Type B pancreatic cell (in vitro differentiated cells): Measurements from ENCODE around the gene NECTIN4. TPM values are rescaled to one million over a fixed set of nuclear protein-coding genes. Genes with fewer than 3 reads are reported as not detected.
A peak's percentile ranks its signal among the peaks of the same experiment; 100 is the strongest.

Experiments used
- DNase-seq: peaks from one replicate; pipeline ENCODE4 v3.0.0; 2021; ENCODE audit warnings: mixed read lengths; ENCODE audit not compliant: unreplicated experiment; ENCODE audit errors: extremely low spot score
- H3K27ac Mint-ChIP-seq: 2 replicates; pipeline ENCODE4 v1.8.0; 2021; ENCODE audit warnings: mild to moderate bottlenecking, mixed read lengths
- H3K27me3 Mint-ChIP-seq: 2 replicates; pipeline ENCODE4 v1.8.0; 2021; ENCODE audit warnings: mixed read lengths
- H3K36me3 Mint-ChIP-seq: 2 replicates; pipeline ENCODE4 v1.8.0; 2021; ENCODE audit warnings: mixed read lengths
- H3K4me1 Mint-ChIP-seq: one replicate; pipeline ENCODE4 v1.8.0; 2021; ENCODE audit warnings: mixed read lengths; ENCODE audit not compliant: unreplicated experiment
- H3K4me3 Mint-ChIP-seq: 2 replicates; pipeline ENCODE4 v1.8.0; 2021; ENCODE audit warnings: mild to moderate bottlenecking, mixed read lengths
- H3K9me3 Mint-ChIP-seq: 2 replicates; pipeline ENCODE4 v1.8.0; 2021; ENCODE audit warnings: mixed read lengths
- CTCF ChIP-seq: fragments of 200-600 bp; sonication (generic); conservative IDR thresholded peaks from 2 replicates; pipeline ENCODE4 v1.5.0; 2021; ENCODE audit warnings: antibody characterized with exemption, mild to moderate bottlenecking
- total RNA-seq: library from RNA; stranded (reverse); gene quantifications from 2 replicates; pipeline ENCODE4 v1.2.1, GENCODE V29; 2021; ENCODE audit warnings: low replicate concordance

NECTIN4 gene
- total RNA-seq, 1 donor from 2014 or later: 57.7 TPM

DNA sequence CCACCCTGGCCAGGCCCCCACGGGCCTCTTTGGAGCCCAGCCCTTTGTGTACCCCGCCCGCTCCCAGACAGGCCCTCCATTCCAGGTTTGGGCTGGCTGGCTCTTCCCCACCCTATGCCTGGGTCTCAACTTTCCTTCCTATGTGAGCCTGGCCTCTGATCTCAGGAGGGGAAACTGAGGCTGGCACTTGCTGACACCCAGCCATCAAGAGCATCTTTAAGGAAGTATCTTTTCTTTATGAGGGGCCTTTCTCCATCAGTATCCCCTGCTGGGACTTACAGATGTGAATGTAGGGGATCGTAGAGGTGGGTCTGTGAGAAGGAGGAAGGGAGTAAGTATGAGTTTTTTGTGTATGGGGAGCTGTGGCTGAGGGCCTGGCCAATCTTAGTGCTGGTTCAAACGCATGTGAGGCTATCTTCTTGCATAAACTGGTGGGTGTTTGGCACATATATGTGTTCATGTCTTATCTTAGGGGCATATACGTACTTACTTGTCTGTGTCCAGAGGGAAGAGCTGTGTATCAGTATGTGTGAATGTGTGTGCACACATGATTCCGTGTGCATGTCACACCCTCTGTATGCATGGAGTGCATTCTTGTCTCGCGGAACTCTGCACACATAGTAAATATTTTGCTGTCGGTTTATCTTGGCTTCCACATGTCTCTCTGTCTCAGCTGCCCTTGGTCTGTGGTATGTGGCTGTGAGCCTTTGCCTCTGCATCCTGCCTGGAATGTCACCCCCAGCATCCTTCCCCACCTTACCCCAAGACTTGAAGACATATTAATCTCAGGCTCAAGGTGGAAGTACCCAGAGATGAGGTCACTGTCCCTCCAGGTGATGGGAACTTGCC, 5.4 kb downstream of the NECTIN4 start:
- no peak for DNase-seq
- Mint-ChIP-seq H3K4me1 (peaks cover 25% of the 10 kb centered on the region), H3K4me3 (peak overlapping the region; percentile 88), H3K36me3 (peaks cover 18% of the 10 kb centered on the region), H3K9me3 (no peaks in the 10 kb centered on the region), H3K27ac (peak overlapping the region; percentile 97), H3K27me3 (no peaks in the 10 kb centered on the region)
- TF ChIP-seq CTCF: no peak

GRCh38 chr1:161082996-161083747, 6.2 kb downstream of the NECTIN4 start:
- peak overlapping the region; percentile 88 for H3K4me3 Mint-ChIP-seq
- TF ChIP-seq CTCF: no peak
- no peak for DNase-seq
- H3K9me3 Mint-ChIP-seq: no peaks in the 10 kb centered on the region
- peaks cover 25% of the 10 kb centered on the region for H3K4me1 Mint-ChIP-seq
- H3K27me3 Mint-ChIP-seq: no peaks in the 10 kb centered on the region
- H3K36me3 Mint-ChIP-seq: peaks cover 16% of the 10 kb centered on the region
- H3K27ac Mint-ChIP-seq: peak overlapping the region; percentile 97

GRCh38 chr1:161082483-161082882, 6.9 kb downstream of the NECTIN4 start:
- Mint-ChIP-seq H3K4me1 (peaks cover 25% of the 10 kb centered on the region), H3K4me3 (peak overlapping the region; percentile 88), H3K27ac (peak overlapping the region; percentile 97), H3K27me3 (no peaks in the 10 kb centered on the region), H3K9me3 (no peaks in the 10 kb centered on the region), H3K36me3 (peaks cover 15% of the 10 kb centered on the region)
- no peak for TF ChIP-seq CTCF
- no peak for DNase-seq

DNA sequence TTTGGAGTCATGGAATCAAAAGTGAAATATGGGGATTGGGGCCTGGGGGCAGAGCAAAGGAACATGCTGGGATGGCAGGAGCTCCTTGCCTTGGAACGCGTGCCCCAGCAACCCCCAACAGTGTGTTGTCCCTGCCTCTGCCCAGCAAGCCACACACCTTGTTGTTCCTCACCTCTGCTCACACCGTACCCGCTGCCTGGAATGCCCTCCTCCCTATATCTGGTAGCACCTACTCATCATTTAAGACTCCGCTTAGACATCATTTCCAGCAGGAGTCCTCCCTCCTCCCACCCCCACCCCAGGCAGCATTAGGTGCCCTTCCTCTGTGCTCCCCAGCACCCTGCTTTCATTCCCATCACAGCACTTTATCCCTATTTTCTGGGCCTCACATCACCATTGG, 7.8 kb downstream of the NECTIN4 start:
- peaks cover 15% of the 10 kb centered on the region for H3K36me3 Mint-ChIP-seq
- H3K9me3 Mint-ChIP-seq: no peaks in the 10 kb centered on the region
- H3K4me3 Mint-ChIP-seq: peak overlapping the region; percentile 82
- H3K27me3 Mint-ChIP-seq: no peaks in the 10 kb centered on the region
- peak overlapping the region; percentile 97 for H3K27ac Mint-ChIP-seq
- DNase-seq: no peak
- TF ChIP-seq CTCF: no peak
- peaks cover 25% of the 10 kb centered on the region for H3K4me1 Mint-ChIP-seq

DNA sequence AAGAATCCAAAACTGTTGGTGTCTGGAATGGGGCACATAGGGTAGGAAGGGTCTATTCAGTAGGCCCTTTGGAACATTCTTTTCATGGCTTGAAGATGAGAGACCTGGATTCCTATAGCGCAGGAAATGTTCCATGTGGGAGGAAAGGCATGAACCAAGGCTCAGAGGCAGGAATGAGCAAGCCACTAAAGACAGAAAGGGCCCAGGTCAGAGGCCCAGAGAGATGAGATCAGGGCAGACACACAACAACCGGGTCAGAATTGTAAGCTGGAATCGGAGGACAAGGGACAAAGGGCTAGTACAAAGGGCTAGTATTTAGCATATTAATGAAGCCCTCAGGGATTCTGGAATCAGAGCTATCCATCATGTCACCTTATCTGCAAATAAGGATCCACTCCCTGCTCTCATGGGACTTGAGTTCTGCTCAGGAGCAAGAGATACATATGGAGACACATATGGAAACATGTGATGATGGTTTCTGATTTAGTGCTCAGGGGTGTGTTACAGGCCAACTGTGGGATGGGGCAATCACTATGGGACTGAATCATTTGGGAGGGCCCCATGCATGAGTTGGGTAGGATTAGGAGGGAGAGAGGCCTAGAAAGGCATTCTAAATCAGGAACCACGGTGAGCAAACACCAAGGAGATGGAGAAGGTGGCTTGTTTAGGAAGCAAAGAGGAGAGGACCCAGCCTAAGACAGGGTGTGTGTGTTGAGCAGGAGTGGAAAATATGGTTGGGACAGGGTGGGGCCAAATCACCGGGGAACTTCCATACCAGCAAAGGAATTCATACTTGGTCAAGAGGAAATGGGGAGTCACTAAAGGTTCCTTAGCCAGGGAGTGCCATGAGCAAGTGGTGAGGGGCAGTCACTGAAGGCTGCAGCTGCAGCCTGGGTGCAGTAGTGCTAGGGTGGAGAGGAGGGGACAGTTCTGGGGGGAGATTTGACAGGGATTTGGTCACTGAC, 8.6 kb downstream of the NECTIN4 start:
- H3K27me3 Mint-ChIP-seq: no peaks in the 10 kb centered on the region
- no peak for TF ChIP-seq CTCF
- H3K4me3 Mint-ChIP-seq: peak overlapping the region; percentile 82
- peaks cover 15% of the 10 kb centered on the region for H3K36me3 Mint-ChIP-seq
- no peak for DNase-seq
- peak overlapping the region; percentile 97 for H3K27ac Mint-ChIP-seq
- H3K9me3 Mint-ChIP-seq: no peaks in the 10 kb centered on the region
- peaks cover 25% of the 10 kb centered on the region for H3K4me1 Mint-ChIP-seq
